ENCODE results near the gene CYP1B1.
"Not testable (repeated sequence)": the region's sequence is repeated elsewhere in the genome, so short reads cannot be mapped to it uniquely, and the experiment has no call there.

The CYP1B1 gene

GRCh38 chr2:38020359-38021069 is 55.4 kb downstream of the CYP1B1 start:
- not testable (repeated sequence) for H3K27me3 ChIP-seq (ENCODE audit: control insufficient read depth, insufficient read depth, low read length); H3K4me1 ChIP-seq (ENCODE audit: control insufficient read depth, insufficient read depth, low read length); H3K9ac ChIP-seq (ENCODE audit: low read depth, low read length); H3K9me3 ChIP-seq (ENCODE audit: control insufficient read depth, insufficient read depth, low read length); H3K4me3 ChIP-seq (ENCODE audit: low read depth, low read length); H3K36me3 ChIP-seq (ENCODE audit: control insufficient read depth, insufficient read depth, low read length)

GRCh38 chr2:38017836-38018235 is 58.1 kb downstream of the CYP1B1 start:
- H3K36me3 ChIP-seq (ENCODE audit: control insufficient read depth, insufficient read depth, low read length): no peaks in the 10 kb centered on the region
- no peak overlapping the region for H3K4me3 ChIP-seq (ENCODE audit: low read depth, low read length)
- no peaks in the 10 kb centered on the region for H3K9me3 ChIP-seq (ENCODE audit: control insufficient read depth, insufficient read depth, low read length)
- no peaks in the 10 kb centered on the region for H3K27me3 ChIP-seq (ENCODE audit: control insufficient read depth, insufficient read depth, low read length)
- no peak overlapping the region for H3K9ac ChIP-seq (ENCODE audit: low read depth, low read length)
- no peaks in the 10 kb centered on the region for H3K4me1 ChIP-seq (ENCODE audit: control insufficient read depth, insufficient read depth, low read length)
